Measurements from ENCODE around the gene PCGF5.
"Not testable (repeated sequence)": the region's sequence is repeated elsewhere in the genome, so short reads cannot be mapped to it uniquely, and the experiment has no call there.

PCGF5 gene

DNA sequence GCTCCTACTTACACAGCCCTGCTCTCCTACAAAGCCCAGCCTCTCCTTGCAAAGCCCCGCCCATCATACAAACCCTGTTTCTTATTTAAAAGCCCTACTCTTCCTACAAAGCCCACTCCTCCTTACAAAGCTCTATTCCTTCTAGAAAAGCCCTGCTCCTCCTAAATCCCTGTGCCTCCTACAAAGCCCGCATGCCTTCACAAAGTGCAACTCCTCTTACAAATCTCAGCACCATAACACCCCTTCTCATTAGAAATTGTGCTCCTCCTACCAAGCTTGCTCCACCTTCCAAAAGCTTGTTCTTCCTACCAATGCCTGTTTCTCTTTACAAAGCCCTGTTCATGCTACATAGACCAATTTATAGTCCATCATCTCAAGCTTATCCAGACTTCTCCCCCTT is 66.1 kb downstream of the PCGF5 start:
- DNase-seq (ENCODE audit: low read depth): no peak

DNA sequence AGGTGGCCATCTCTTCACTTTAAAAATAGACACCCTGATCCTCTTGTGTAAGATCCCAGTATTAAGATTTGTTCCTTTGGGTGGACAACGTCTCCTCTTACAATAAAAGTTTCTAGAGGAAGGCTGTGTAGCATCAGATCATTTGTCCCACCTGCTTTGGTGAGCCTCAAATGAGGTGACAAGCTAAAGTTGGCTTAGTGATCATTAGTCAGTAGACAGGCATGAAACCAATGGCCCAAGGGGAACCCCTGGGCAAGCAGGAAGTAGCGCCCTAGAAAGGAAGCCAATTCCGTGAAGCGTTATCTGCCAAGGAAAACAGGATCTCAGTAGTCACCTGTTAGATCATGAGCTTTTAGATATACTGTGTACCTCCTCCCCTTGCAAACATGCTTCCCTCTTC is 66.8 kb downstream of the PCGF5 start:
- DNase-seq (ENCODE audit: low read depth): no peak

DNA sequence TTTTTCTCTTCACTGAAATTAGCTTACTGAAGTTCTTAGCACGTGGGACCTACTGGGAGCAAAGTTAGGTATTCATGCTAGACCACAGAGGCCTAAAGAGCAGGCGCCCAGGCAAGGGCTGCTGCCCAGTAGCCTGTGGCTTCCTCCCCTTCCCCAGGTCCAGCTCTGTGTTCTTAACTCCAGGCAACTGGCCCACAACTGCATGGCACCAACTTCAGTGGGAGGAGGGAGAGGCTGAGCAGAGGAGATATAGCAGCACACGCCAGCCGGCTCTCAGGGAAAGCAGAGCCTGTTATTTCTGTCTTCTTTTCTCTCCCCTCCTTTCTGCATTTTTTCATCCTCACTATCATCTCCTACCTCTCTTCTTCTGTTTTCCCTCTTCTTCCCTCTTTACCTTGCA is 67.4 kb downstream of the PCGF5 start:
- no peak for DNase-seq (ENCODE audit: low read depth)

DNA sequence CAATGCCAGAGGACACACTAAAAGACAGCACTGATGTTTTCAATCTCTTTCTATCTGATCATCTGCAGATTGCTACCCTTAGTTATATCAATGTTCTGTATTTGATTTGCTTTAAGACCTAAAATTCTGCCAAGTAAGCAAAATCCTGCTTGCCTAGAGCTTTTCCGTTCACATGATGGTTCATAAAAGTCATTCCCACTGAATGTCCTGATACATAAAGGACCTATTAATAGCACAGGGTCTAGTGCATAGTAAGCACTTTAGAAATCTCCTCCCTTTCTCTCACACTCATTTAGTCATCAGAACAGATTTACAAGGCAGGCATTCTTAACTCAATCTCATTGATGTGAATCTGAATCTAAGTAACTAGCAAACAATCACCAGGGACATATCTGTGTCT is 68.8 kb downstream of the PCGF5 start:
- no peak for DNase-seq (ENCODE audit: low read depth)

DNA sequence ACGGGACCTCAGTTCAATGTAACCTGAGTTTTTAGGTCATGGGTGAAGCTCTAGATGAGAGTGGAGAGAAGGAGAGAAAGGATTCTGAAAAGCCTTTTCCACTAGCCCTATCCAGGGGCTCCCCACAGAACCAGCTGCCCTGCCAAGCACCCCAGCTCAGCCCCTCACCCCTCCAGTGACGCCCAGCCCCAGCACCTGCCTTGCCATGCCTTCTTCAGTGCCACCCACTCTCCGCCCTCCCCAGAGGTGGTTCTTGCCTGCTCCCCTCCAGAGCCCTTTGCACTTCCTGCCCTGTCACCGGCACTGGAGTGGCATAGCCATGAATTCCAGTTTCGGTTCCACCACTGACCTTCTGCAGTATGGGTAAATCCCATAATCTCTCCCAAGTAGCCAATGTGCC is 70.1 kb downstream of the PCGF5 start:
- DNase-seq (ENCODE audit: low read depth): no peak

- no peak for DNase-seq (ENCODE audit: low read depth)
These were observed 73.9 kb downstream of the PCGF5 start for GRCh38 chr10:91294134-91294906.

DNA sequence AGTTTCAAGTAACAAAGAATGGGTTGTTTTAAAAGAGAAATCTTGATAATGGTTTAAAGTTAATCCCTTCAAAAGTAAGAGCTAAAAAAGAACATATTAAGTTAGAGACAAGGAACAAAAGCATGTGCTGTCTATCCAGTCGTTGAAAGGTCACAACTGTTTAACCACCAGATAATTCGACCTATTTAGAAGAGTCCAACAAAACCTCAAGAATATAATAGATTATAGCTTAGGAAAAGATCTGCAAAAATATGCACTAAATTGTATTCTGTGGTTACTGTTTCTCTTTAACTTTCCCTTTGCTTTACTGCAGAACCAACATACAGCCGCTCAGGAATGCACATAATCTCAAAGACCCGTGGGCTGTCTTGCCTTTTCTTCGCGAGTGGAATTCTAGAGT is 74.9 kb downstream of the PCGF5 start:
- no peak for DNase-seq (ENCODE audit: low read depth)

DNA sequence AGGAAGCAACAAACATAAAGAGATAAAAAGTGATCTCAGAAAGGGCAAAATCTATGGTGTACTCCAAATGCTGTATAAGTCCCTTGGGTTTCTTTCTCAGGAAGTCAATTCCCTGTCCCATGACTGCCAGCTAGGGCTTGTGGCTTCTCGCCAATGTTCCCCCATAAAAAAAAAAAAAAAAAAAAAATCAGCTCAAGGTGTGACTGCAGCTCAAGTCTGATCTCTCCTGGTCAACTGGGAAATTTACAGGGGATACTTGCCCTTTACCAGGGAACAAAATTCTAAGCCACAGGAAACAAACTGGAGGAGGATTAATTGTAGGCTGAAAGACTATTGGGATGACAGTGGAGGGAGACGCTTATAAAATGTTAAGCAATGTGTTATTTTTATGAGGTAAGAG is 76.0 kb downstream of the PCGF5 start:
- DNase-seq (ENCODE audit: low read depth): no peak

GRCh38 chr10:91298224-91298871 is 77.9 kb downstream of the PCGF5 start:
- DNase-seq (ENCODE audit: low read depth): peak; percentile 52

DNA sequence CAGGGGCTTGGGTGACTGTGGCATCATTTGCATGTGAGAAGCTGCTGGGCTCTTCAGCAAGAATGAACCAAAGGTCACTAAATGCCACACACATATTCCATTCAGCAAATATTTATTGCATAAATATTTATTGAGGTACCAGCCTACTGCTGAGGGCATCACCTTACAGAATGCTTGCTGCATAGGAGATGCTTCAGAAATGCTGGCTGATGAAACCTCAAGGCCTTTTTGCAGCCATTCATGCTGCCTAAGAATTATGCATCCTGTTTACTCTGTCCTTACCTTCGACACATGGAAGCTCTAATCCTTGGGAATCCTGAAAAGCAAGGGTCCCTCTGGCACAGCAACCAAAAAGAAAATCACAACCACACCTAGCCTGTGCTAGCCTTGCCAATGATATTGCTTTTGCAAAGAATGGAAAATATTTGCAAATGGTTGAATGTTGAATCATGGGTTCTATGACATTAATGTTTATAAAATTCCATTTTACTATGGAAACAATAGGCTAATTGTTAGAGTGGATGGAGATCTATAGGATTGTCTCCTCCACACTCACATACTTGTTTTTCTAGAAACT is 79.6 kb downstream of the PCGF5 start:
- DNase-seq (ENCODE audit: low read depth): no peak

DNA sequence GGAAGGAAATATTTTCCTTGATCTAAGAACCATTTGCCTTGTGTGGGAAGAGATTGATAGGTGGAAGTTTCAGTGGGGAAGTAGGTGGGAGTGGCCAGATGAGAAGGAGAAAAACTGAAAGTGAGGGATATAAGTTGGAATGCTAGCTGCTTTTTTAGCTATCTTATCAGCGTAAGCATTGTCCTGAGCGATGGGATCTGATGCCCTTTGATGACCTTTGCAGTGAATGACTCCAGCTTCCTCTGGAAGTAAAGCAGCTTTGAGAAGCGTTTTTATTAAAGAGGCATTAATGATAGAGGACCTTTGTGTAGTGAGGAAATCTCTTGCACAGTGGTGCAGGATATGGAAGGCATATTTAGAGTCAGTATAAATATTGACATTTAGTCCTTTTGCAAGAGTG is 82.5 kb downstream of the PCGF5 start:
- DNase-seq (ENCODE audit: low read depth): not testable (repeated sequence)

GRCh38 chr10:91305979-91306378 is 85.5 kb downstream of the PCGF5 start:
- DNase-seq (ENCODE audit: low read depth): not testable (repeated sequence)

DNA sequence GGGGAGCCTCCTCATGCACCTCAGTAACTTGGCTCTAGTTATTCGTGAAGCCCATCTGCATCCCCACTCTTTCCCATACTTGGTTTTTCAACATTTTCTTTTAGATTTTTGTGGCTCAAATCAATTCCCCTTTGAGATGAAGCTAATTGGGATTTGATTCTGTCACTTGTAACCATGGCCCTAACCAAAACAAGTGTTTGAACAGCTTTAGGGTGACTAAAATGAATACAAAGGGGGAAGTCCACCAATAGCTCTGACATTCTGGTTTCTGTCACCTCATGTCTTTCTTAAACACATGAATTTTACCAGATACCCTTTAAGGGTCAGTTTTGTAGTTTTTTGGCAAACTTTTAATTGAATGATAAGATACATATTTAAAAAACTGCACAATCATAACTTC is 87.0 kb downstream of the PCGF5 start:
- no peak for DNase-seq (ENCODE audit: low read depth)

DNA sequence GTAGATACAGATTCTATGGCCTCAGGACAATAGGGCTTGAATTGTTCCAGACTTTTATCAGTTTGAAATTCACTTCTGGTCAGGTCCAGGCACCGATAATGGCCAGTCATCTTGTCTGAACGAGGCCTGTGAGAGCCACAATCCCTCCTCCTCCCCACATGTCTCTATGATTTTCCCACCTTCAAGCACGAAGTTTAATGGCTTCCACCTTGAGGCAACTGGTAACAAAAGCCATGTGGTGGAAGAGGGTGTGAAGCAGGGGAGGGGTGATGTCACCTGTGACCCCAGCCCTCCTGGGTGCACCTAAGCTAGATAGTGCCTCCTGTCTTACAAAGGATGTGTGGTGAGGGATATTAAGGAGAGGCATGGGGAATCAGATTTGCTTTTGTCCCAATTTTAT is 89.2 kb downstream of the PCGF5 start:
- DNase-seq (ENCODE audit: low read depth): no peak

GRCh38 chr10:91311601-91312381 is 91.3 kb downstream of the PCGF5 start:
- DNase-seq (ENCODE audit: low read depth): no peak

- DNase-seq (ENCODE audit: low read depth): no peak
These were observed 91.9 kb downstream of the PCGF5 start for GRCh38 chr10:91312382-91312733.

- DNase-seq (ENCODE audit: low read depth): no peak
These were observed 93.5 kb downstream of the PCGF5 start for GRCh38 chr10:91313796-91314485.

DNA sequence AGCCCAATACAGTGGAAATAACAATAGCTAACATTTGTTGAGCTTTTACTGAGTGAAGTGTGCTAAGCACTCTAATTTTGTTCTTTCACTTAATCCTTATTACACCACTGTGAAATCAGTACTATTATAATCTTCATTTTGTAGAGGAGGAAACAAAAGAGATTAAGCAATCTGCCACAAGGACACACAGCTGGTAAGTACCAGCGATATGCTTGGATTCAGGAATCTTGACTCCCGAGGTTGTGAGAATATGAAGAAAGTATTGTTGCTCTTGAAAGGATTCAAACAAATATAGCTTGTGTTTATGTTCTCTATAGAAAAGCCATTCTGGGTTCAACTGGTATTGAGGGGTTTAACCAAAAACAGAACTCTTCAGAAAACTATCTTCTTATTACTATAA is 96.0 kb downstream of the PCGF5 start:
- no peak for DNase-seq (ENCODE audit: low read depth)

DNA sequence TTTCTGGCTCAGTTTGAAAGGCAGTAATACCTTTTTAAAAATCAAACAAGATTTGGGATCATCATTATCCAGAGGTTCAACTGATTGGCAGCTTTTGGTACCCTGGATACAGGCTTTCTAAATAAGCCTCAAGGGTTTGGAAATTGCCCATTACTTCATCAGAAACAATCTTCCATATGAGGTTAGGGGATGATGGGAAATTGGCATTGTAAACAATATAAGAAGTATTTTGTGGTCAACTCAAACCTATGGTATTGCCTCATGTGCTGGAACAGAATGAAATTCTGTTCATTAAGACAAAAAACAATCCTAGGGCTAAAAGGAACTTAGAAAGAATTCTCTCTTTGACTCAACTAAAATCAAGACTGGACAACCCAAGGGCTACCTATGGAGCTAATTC is 97.1 kb downstream of the PCGF5 start:
- no peak for DNase-seq (ENCODE audit: low read depth)

DNA sequence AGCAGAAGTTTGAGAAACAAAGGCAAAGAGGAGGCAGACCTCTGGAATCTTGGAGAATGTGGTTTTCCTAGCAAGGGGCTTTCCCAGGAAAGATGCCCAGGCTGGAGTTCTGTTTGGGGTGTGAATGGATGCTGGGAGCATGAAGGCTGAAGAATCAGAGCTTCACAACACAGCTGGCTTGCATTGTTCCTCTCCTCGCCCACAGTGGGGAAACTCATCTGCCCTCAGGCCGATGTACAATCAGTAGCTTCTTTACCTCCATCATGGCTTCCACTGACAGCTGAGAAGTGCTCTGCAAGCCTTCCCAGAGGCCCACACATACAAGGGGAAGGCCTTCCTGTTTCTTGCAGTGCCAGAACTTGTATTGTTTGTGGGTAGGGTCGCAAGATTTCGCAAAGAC is 98.9 kb downstream of the PCGF5 start:
- DNase-seq (ENCODE audit: low read depth): no peak

- not testable (repeated sequence) for DNase-seq (ENCODE audit: low read depth)
These were observed 102.9 kb downstream of the PCGF5 start for GRCh38 chr10:91323293-91323905.

All from stimulated activated CD8-positive, alpha-beta memory T cell treated with anti-CD3 and anti-CD28 coated beads, Interleukin-15, amount 100 ng/mL, for 1 hour (primary cell).